GM12878 (cell line): ENCODE results near the gene CYS1. TPM values are rescaled to one million over a fixed set of nuclear protein-coding genes. Genes with fewer than 3 reads are reported as not detected.

Experiments used
- ATAC-seq: fragments of 200-7000 bp; cut with Tn5 transposase; 3 replicates; pipeline ENCODE4 v1.9.1; 2020; ENCODE audit warnings: mild to moderate bottlenecking, moderate library complexity
- BruUV-seq: library from RNA; stranded (reverse); fragments of 400-500 nt; replicated peaks from 2 replicates; lab custom pipeline; 2021; lab: Mats Ljungman, UMichigan
- CTCF ChIA-PET: fragments of 300-600 bp; sonication (Branson Sonifier 250); formaldehyde crosslinking; extraction: SDS; loops from one replicate; lab custom pipeline; 2021; ENCODE audit warnings: inconsistent platforms; lab: Yijun Ruan, JAX
- POLR2A ChIA-PET: fragments of 350-600 bp; formaldehyde crosslinking; extraction: SDS; loops from one replicate; lab custom pipeline; 2021; ENCODE audit warnings: inconsistent platforms; lab: Charles Lee
- RAD21 ChIA-PET: fragments of 300-600 bp; sonication (Branson Sonifier 250); formaldehyde crosslinking; loops from one replicate; lab custom pipeline; 2023; ENCODE audit warnings: antibody characterized with exemption; ENCODE audit not compliant: unreplicated experiment; lab: Charles Lee
- SMC1A ChIA-PET: fragments of 300-600 bp; sonication (Branson Sonifier 250); formaldehyde crosslinking; loops from one replicate; lab custom pipeline; 2023; ENCODE audit not compliant: unreplicated experiment, uncharacterized antibody; lab: Charles Lee
- DNase-seq: peaks from one replicate; pipeline ENCODE4 v3.0.0-alpha.2; 2011; ENCODE audit warnings: low read depth, low spot score
- FAIRE-seq: peaks from 3 replicates; lab custom pipeline; 2011; peaks lifted over from hg19 to GRCh38; lab: Jason Lieb, UNC
- H2AFZ ChIP-seq: 2 replicates; pipeline ENCODE4 v1.6.0; 2011; ENCODE audit warnings: low read depth, low read length, control low read depth; ENCODE audit not compliant: control insufficient read depth
- H3K27ac ChIP-seq: 2 replicates; pipeline ENCODE4 v1.5.1; 2011; ENCODE audit warnings: control low read depth; ENCODE audit not compliant: control insufficient read depth, insufficient read depth
- H3K27me3 ChIP-seq, 2 experiments: replicated peaks in 1 of 2; 2 replicates each; pipeline versions ENCODE4 v1.6.0 to v1.6.1; 2011; ENCODE audit warnings: low read length in 1 of 2; ENCODE audit not compliant: control insufficient read depth in 2 of 2, insufficient read depth in 2 of 2
- H3K36me3 ChIP-seq, 2 experiments: 2 replicates each; pipeline ENCODE4 v1.5.1; 2011; ENCODE audit warnings: low read length in 1 of 2; ENCODE audit not compliant: control insufficient read depth in 2 of 2, insufficient read depth in 2 of 2
- H3K4me1 ChIP-seq: 2 replicates; pipeline ENCODE4 v1.6.1; 2011; ENCODE audit warnings: mild to moderate bottlenecking, low read length, moderate library complexity, mixed read lengths; ENCODE audit not compliant: control insufficient read depth, insufficient read depth
- H3K4me2 ChIP-seq: 2 replicates; pipeline ENCODE4 v1.6.0; 2011; ENCODE audit warnings: control low read depth; ENCODE audit not compliant: control insufficient read depth, insufficient read depth
- H3K4me3 ChIP-seq: fragments of 200-600 bp; sonication (generic); 2 replicates; pipeline ENCODE4 v1.5.1; 2016
- H3K79me2 ChIP-seq: 2 replicates; pipeline ENCODE4 v1.6.0; 2011; ENCODE audit warnings: low read length; ENCODE audit not compliant: control insufficient read depth, insufficient read depth
- H3K9ac ChIP-seq: 2 replicates; pipeline ENCODE4 v1.8.0; 2011; ENCODE audit warnings: low read length, control low read depth, mixed read lengths; ENCODE audit not compliant: control insufficient read depth, insufficient read depth
- H3K9me3 ChIP-seq: replicated peaks from 3 replicates; pipeline ENCODE4 v1.5.1; 2011; ENCODE audit warnings: mild to moderate bottlenecking, low read length; ENCODE audit not compliant: control insufficient read depth, insufficient read depth
- H4K20me1 ChIP-seq: 2 replicates; pipeline ENCODE4 v1.6.0; 2011; ENCODE audit not compliant: control insufficient read depth, insufficient read depth
- BMI1 ChIP-seq: fragments of 450-650 bp; IDR thresholded peaks from 2 replicates; pipeline ENCODE4 v1.6.1; 2016; ENCODE audit warnings: mild to moderate bottlenecking, moderate library complexity, borderline replicate concordance
- CHD4 ChIP-seq: fragments of 200-600 bp; sonication (generic); IDR thresholded peaks from 2 replicates; pipeline ENCODE4 v1.6.1; 2016; ENCODE audit warnings: mild to moderate bottlenecking
- CUX1 ChIP-seq: IDR thresholded peaks from 2 replicates; pipeline ENCODE4 v1.6.1; 2012; ENCODE audit warnings: improper control_type of control experiment, low read depth, low read length; ENCODE audit not compliant: insufficient replicate concordance
- MEF2A ChIP-seq: IDR thresholded peaks from 2 replicates; pipeline ENCODE4 v1.6.1; 2011; ENCODE audit warnings: low read depth, mild to moderate bottlenecking, low read length, moderate library complexity; ENCODE audit not compliant: insufficient read depth
- RB1 ChIP-seq: fragments of 450-650 bp; formaldehyde crosslinking; IDR thresholded peaks from 2 replicates; pipeline ENCODE4 v1.6.1; 2017; ENCODE audit warnings: mild to moderate bottlenecking, borderline replicate concordance
- RELB ChIP-seq: fragments of 450-650 bp; IDR thresholded peaks from 2 replicates; pipeline ENCODE4 v1.6.1; 2017; ENCODE audit warnings: low read depth, mild to moderate bottlenecking, moderate library complexity
- SMAD1 ChIP-seq: fragments of 450-650 bp; IDR thresholded peaks from 2 replicates; pipeline ENCODE4 v1.6.1; 2018; ENCODE audit warnings: mild to moderate bottlenecking, low read depth; ENCODE audit not compliant: partially characterized antibody
- SUZ12 ChIP-seq: fragments of 200-600 bp; sonication (generic); IDR thresholded peaks from one replicate; pipeline ENCODE4 v1.6.1; 2018; ENCODE audit warnings: antibody characterized with exemption, mild to moderate bottlenecking; ENCODE audit not compliant: unreplicated experiment
- TBL1XR1 ChIP-seq: IDR thresholded peaks from 2 replicates; pipeline ENCODE4 v1.6.1; 2012; ENCODE audit warnings: low read depth, low read length, improper control_type of control experiment
- WGBS: methylation state at CpG from one replicate; pipeline ENCODE4 v1.1.6; 2016; ENCODE audit warnings: low lambda C conversion rate; ENCODE audit not compliant: insufficient replicate concordance, insufficient coverage; ENCODE audit errors: missing lambda C conversion rate; 5-methylcytosine and 5-hydroxymethylcytosine counted together
- in situ Hi-C: fragments of 300-500 bp; cut with MboI; formaldehyde crosslinking; loops from 9 replicates; pipeline ENCODE4 v1.14.3; 2018; ENCODE audit warnings: mixed read lengths
- intact Hi-C: fragments of 100-400 bp; cut with micrococcal nuclease; formaldehyde crosslinking; loops from one replicate; pipeline ENCODE4 v1.14.2; 2022; ENCODE audit not compliant: unreplicated experiment
- polyA plus RNA-seq, 11 experiments: library from polyadenylated mRNA; depleted of rRNA in 4 of 11; unstranded in 6 of 11; stranded (reverse) in 5 of 11; fragments of >200 nt; fragmentation: Nextera tagmentation in 4 of 11; fragmentation: Illumina TruSeq in 1 of 11; extraction: Ambion mirVana in 4 of 11; extraction: Trizol in 1 of 11; gene quantifications; 1 replicate in 1 of 11; 2 replicates in 10 of 11; pipeline versions ENCODE4 v1.2.1 to v1.2.3, GENCODE V29; 2011 to 2016; ENCODE audit warnings: inconsistent platforms in 2 of 11, missing spikeins in 2 of 11, low read depth in 1 of 11
- total RNA-seq, 4 experiments: library from RNA; depleted of rRNA in 3 of 4; stranded (reverse); fragments of >200 nt in 3 of 4; fragmentation: Illumina TruSeq in 1 of 4; extraction: Trizol in 1 of 4; gene quantifications; 2 replicates each; pipeline versions ENCODE4 v1.2.1 to v1.2.3, GENCODE V29; 2013 to 2021
- TF ChIP-seq, protein P1 (sequence below): IDR thresholded peaks from 2 replicates; pipeline ENCODE4 v1.6.1; 2011; ENCODE audit warnings: low read depth, low read length, improper control_type of control experiment, borderline replicate concordance

CYS1 gene
- total and polyA plus RNA-seq, 10 of the 15 experiments (the other 5 are each of a cell fraction or from before 2014, with no cell fraction given) = 0.35 to 6.4 (median 2.5) TPM

DNA sequence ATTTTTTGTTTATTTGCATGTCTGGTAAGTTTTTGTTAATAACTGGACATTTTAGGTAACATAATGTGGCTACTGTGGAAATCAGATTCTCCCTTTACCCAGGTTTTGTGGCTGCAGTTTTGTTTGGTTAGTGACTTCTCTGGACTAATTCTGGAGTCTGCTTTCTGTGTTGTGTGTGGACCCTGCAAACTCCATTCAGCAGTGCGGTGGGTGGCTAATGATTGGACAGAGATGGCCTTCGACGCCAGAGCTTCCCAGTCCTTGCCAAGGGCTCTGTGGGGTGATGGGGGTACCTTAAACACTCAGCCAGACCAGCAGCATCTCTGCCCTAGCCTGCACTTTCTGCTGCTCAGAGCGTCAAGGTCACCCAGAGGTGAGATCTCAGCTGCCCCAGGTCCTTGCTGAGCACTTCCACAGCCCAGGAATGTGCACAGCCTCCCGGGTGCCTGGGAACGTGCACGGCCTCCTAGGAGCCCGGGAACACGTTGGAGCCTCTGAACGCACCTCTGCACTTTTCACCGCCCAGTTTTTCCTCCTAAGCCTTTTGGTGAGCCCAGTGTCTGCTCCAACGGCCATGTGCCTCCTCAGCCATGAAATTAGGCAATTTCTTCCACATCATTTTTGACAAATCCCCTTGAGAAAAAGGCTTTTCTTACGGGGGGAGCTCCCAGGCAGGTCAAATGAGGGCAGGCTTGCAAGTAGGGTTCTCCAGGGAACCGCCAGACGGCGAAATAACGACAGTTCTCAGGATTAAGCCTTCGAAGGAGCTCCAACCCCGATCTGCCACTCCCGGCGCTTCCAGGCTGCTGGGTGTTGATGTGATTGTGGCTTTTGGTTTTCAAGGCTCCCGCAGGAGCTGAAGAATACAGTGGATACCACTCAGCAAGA lies 72.0 kb downstream of the CYS1 start:
- in situ Hi-C loops = no loop called here
- ATAC-seq (no peak), DNase-seq (no peak), FAIRE-seq (no peak)
- no TSS peak for BruUV-seq
- ChIA-PET CTCF (no interaction called here), POLR2A (no interaction called here), RAD21 (no interaction called here), SMC1A (no interaction called here)
- Histone ChIP-seq H3K4me2 (no peak overlapping the region), H3K9me3 (no peaks in the 10 kb centered on the region; the same call in 2 of the 3 replicates), H3K36me3 (no peaks in the 10 kb centered on the region), H3K4me3 (no peak overlapping the region), H3K9ac (no peak overlapping the region), H3K4me1 (no peaks in the 10 kb centered on the region), H3K79me2 (no peaks in the 10 kb centered on the region), H2AFZ (no peak overlapping the region), H4K20me1 (no peaks in the 10 kb centered on the region), H3K27ac (no peak overlapping the region), H3K27me3 (no peaks in the 10 kb centered on the region)
- intact Hi-C loops = no loop called here
- 41% methylated on average over 22 of the region's 22 CpGs for WGBS
- TF ChIP-seq CHD4 (no peak), RELB (no peak), BMI1 (no peak), RB1 (no peak), MEF2A (no peak), SMAD1 (no peak), TBL1XR1 (no peak), CUX1 (no peak), SUZ12 (no peak)
- TF ChIP-seq, protein P1, sequence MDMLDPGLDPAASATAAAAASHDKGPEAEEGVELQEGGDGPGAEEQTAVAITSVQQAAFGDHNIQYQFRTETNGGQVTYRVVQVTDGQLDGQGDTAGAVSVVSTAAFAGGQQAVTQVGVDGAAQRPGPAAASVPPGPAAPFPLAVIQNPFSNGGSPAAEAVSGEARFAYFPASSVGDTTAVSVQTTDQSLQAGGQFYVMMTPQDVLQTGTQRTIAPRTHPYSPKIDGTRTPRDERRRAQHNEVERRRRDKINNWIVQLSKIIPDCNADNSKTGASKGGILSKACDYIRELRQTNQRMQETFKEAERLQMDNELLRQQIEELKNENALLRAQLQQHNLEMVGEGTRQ = no peak
